Erythroblast (primary cell): ENCODE results near the gene MATR3.
"Not testable (repeated sequence)": the region's sequence is repeated elsewhere in the genome, so short reads cannot be mapped to it uniquely, and the experiment has no call there.

ENCODE experiments used
- GATA1 ChIP-seq: IDR thresholded peaks from 2 replicates; pipeline ENCODE4 v1.6.1; 2011; ENCODE audit warnings: low read depth, mild to moderate bottlenecking, control low read depth, low read length, moderate library complexity
- POLR2A ChIP-seq: IDR thresholded peaks from 2 replicates; pipeline ENCODE4 v1.6.1; 2011; ENCODE audit warnings: mild to moderate bottlenecking, low read length

DNA sequence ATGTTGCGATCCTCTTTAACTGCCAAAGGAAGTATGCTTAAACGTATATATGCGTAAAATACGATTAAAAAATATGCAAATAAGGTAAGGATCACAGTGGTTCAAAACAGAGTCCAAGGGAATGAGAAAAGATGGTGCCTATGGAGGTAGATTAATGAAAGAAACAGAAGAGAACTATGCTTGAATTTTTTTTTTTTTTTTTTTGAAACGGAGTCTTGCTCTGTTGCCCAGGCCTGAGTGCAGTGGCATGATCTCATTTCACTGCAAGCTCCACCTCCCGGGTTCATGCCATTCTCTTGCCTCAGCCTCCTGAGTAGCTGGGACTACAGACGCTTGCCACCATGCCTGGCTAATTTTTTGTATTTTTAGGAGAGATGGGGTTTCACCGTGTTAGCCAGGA is 51.9 kb downstream of the MATR3 start:
- not testable (repeated sequence) for TF ChIP-seq POLR2A, GATA1
